ENCODE data around the gene DCAF16. TPM values are rescaled to one million over a fixed set of nuclear protein-coding genes. Genes with fewer than 3 reads are reported as not detected.

The DCAF16 gene
- total RNA-seq, 1 experiment from 2014 or later = 65.7 TPM

DNA sequence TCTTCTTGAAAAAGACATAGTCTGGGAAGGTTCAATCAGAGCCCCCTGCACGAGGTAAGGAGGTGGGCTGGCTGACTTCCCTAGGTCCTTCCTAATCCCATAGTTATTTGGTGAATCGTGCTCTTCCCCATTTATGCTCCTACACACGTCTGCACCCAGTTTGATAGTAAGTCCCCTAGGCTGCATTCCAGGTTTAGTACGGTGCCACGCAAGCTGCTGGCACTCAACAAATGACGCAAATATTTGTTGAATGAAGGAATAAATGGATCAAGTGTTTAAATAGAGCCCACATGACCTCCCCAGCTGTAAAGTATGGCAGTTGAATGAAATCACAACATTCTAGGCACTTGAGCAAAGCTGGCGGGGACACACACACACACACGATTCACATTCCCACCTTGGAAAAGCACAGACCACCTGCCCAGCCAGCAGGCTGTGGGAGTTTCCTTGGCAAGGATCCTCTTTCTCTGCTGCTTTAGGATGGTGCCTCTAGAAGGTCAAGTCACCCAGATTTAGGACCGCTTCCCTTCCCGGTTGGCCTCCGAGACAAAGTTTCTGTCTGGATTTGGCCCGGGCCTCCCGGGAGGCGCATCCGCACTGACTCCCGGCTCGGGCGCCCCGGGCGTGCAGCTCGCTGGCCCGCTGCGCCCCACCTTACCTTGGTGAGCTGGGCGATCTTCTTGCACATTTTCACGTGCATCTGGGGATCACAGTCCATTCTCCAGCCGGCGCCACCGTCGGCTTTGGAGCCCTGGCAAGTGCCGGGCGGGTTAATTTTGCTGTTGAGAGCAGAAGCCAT, 29.9 kb downstream of the DCAF16 start:
- no peak overlapping the region for H3K9ac ChIP-seq (ENCODE audit: low read length)
- DNase-seq (ENCODE audit: low read depth, low spot score) = no peak

More for the DNA sequence above, 29.9 kb downstream of the DCAF16 start:
- Histone ChIP-seq H2AFZ (ENCODE audit: low read depth, low read length, poor library complexity, severe bottlenecking) (no peak overlapping the region), H3K9me3 (ENCODE audit: control insufficient read depth in 1 of 2, insufficient read depth in 1 of 2, low read depth in 1 of 2, low read length in 2 of 2) (no peaks in the 10 kb centered on the region), H3K4me1 (ENCODE audit: control insufficient read depth in 1 of 2, insufficient read depth in 2 of 2, low read length in 2 of 2) (no peaks in the 10 kb centered on the region), H4K20me1 (ENCODE audit: insufficient read depth) (no peaks in the 10 kb centered on the region), H3K27me3 (ENCODE audit: insufficient read depth, low read length) (no peaks in the 10 kb centered on the region), H3K9me2 (ENCODE audit: insufficient read depth) (no peaks in the 10 kb centered on the region), H3K4me3 (replicated peaks in 1 of 2; ENCODE audit: low read depth in 1 of 2, low read length in 2 of 2) (no peak overlapping the region), H3K27ac (ENCODE audit: low read depth, low read length) (no peak overlapping the region), H3K79me2 (ENCODE audit: insufficient read depth, low read length) (no peaks in the 10 kb centered on the region), H3K36me3 (ENCODE audit: control insufficient read depth in 1 of 2, insufficient read depth in 2 of 2, low read length in 2 of 2) (no peaks in the 10 kb centered on the region), H3K4me2 (ENCODE audit: low read length) (no peak overlapping the region)
- CTCF ChIA-PET = no interaction called here
- TF ChIP-seq SRF (IDR thresholded peaks at IDR 0.05; ENCODE audit: low read depth) (no peak), TCF7L2 (IDR thresholded peaks at IDR 0.05; ENCODE audit: borderline replicate concordance, extremely low read depth, insufficient read depth, insufficient read length) (no peak), RAD21 (IDR thresholded peaks at IDR 0.05; ENCODE audit: low read depth) (no peak), CEBPB (IDR thresholded peaks at IDR 0.05; ENCODE audit: low read depth) (no peak), YY1 (IDR thresholded peaks at IDR 0.05; ENCODE audit: extremely low read depth, insufficient replicate concordance, low read depth, low read length) (no peak), POLR2AphosphoS5 (IDR thresholded peaks at IDR 0.05; ENCODE audit: low read depth, low read length) (no peak), ELF1 (IDR thresholded peaks at IDR 0.05; ENCODE audit: borderline replicate concordance, low read depth) (no peak), ZFX (IDR thresholded peaks at IDR 0.05) (no peak), FOSL1 (IDR thresholded peaks at IDR 0.05; ENCODE audit: low read depth) (no peak), SP1 (IDR thresholded peaks at IDR 0.05; ENCODE audit: low read depth) (no peak), EGR1 (IDR thresholded peaks at IDR 0.05; ENCODE audit: low read depth) (no peak), ZNF274 (IDR thresholded peaks at IDR 0.05; ENCODE audit: low read depth, low read length) (no peak), EZH2 (IDR thresholded peaks at IDR 0.05) (no peak), EZH2phosphoT487 (IDR thresholded peaks at IDR 0.05; ENCODE audit: borderline replicate concordance) (no peak), SIN3A (IDR thresholded peaks at IDR 0.05; ENCODE audit: low read depth) (no peak)
- TF ChIP-seq, protein P1, sequence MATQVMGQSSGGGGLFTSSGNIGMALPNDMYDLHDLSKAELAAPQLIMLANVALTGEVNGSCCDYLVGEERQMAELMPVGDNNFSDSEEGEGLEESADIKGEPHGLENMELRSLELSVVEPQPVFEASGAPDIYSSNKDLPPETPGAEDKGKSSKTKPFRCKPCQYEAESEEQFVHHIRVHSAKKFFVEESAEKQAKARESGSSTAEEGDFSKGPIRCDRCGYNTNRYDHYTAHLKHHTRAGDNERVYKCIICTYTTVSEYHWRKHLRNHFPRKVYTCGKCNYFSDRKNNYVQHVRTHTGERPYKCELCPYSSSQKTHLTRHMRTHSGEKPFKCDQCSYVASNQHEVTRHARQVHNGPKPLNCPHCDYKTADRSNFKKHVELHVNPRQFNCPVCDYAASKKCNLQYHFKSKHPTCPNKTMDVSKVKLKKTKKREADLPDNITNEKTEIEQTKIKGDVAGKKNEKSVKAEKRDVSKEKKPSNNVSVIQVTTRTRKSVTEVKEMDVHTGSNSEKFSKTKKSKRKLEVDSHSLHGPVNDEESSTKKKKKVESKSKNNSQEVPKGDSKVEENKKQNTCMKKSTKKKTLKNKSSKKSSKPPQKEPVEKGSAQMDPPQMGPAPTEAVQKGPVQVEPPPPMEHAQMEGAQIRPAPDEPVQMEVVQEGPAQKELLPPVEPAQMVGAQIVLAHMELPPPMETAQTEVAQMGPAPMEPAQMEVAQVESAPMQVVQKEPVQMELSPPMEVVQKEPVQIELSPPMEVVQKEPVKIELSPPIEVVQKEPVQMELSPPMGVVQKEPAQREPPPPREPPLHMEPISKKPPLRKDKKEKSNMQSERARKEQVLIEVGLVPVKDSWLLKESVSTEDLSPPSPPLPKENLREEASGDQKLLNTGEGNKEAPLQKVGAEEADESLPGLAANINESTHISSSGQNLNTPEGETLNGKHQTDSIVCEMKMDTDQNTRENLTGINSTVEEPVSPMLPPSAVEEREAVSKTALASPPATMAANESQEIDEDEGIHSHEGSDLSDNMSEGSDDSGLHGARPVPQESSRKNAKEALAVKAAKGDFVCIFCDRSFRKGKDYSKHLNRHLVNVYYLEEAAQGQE (IDR thresholded peaks at IDR 0.05; ENCODE audit: low read depth) = no peak
- TF ChIP-seq, protein P2, sequence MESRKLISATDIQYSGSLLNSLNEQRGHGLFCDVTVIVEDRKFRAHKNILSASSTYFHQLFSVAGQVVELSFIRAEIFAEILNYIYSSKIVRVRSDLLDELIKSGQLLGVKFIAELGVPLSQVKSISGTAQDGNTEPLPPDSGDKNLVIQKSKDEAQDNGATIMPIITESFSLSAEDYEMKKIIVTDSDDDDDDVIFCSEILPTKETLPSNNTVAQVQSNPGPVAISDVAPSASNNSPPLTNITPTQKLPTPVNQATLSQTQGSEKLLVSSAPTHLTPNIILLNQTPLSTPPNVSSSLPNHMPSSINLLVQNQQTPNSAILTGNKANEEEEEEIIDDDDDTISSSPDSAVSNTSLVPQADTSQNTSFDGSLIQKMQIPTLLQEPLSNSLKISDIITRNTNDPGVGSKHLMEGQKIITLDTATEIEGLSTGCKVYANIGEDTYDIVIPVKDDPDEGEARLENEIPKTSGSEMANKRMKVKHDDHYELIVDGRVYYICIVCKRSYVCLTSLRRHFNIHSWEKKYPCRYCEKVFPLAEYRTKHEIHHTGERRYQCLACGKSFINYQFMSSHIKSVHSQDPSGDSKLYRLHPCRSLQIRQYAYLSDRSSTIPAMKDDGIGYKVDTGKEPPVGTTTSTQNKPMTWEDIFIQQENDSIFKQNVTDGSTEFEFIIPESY (IDR thresholded peaks at IDR 0.05; ENCODE audit: extremely low read depth, insufficient replicate concordance, low read length) = no peak
- intact Hi-C loops (cut with micrococcal nuclease) = no loop called here
- RAD21 ChIA-PET (ENCODE audit: low non-redundant PET in 1 of 2, low total read pairs in 2 of 2, uncharacterized antibody in 2 of 2, unreplicated experiment in 2 of 2) = no interaction called here
- no TSS peak for BruUV-seq (replicated peaks)
- POLR2A ChIA-PET = no interaction called here
- no peak for ATAC-seq
